SK-N-SH treated with all-trans-retinoic acid at 6 μM for 48 hours (cell line): ENCODE results near the gene KRT7.

ENCODE experiments used
- ATAC-seq: fragments of 200-7000 bp; cut with Tn5 transposase; 3 replicates; pipeline ENCODE4 v1.9.1; 2020; ENCODE audit warnings: mild to moderate bottlenecking, moderate library complexity
- ARNTL ChIP-seq: fragments of 450-650 bp; formaldehyde crosslinking; IDR thresholded peaks from 2 replicates; pipeline ENCODE4 v1.5.0; 2020; ENCODE audit warnings: low read depth, mild to moderate bottlenecking, moderate library complexity, borderline replicate concordance
- BACH2 ChIP-seq: fragments of 250-450 bp; sonication (Bioruptor Pico); IDR thresholded peaks from 2 replicates; pipeline ENCODE4 v1.9.0; 2021; ENCODE audit warnings: mild to moderate bottlenecking, borderline replicate concordance
- CREB5 ChIP-seq: fragments of 250-450 bp; sonication (Bioruptor Pico); IDR thresholded peaks from 2 replicates; pipeline ENCODE4 v1.5.1; 2020; ENCODE audit warnings: low read depth, mild to moderate bottlenecking, moderate library complexity
- CSDC2 ChIP-seq: fragments of 250-450 bp; sonication (Bioruptor Pico); IDR thresholded peaks from 2 replicates; pipeline ENCODE4 v1.5.0; 2020; ENCODE audit warnings: mild to moderate bottlenecking, moderate library complexity
- ESRRG ChIP-seq: fragments of 250-450 bp; sonication (Bioruptor Pico); IDR thresholded peaks from 2 replicates; pipeline ENCODE4 v1.6.1; 2021; ENCODE audit warnings: mild to moderate bottlenecking
- GLIS3 ChIP-seq: fragments of 250-450 bp; sonication (Bioruptor Pico); IDR thresholded peaks from 2 replicates; pipeline ENCODE4 v1.5.0; 2020; ENCODE audit warnings: mild to moderate bottlenecking, moderate library complexity
- ISL1 ChIP-seq: fragments of 250-450 bp; sonication (Bioruptor Pico); IDR thresholded peaks from 2 replicates; pipeline ENCODE4 v2.1.2; 2022; ENCODE audit warnings: mild to moderate bottlenecking, moderate library complexity
- POU6F1 ChIP-seq: fragments of 250-450 bp; sonication (Bioruptor Pico); IDR thresholded peaks from 2 replicates; pipeline ENCODE4 v1.8.0; 2021; ENCODE audit warnings: low read depth, mild to moderate bottlenecking, moderate library complexity, borderline replicate concordance
- PPARA ChIP-seq: fragments of 250-450 bp; sonication (Bioruptor Pico); IDR thresholded peaks from 2 replicates; pipeline ENCODE4 v1.5.0; 2020; ENCODE audit warnings: mild to moderate bottlenecking, borderline replicate concordance
- RARB ChIP-seq: fragments of 250-450 bp; sonication (Bioruptor Pico); IDR thresholded peaks from 2 replicates; pipeline ENCODE4 v1.8.0; 2021; ENCODE audit warnings: mild to moderate bottlenecking, moderate library complexity
- SNAI2 ChIP-seq: fragments of 250-450 bp; sonication (Bioruptor Pico); IDR thresholded peaks from 2 replicates; pipeline ENCODE4 v1.5.0; 2020; ENCODE audit warnings: mild to moderate bottlenecking, moderate library complexity
- TCF4 ChIP-seq: fragments of 250-450 bp; sonication (Bioruptor Pico); IDR thresholded peaks from 2 replicates; pipeline ENCODE4 v1.8.0; 2021; ENCODE audit warnings: mild to moderate bottlenecking, moderate library complexity, borderline replicate concordance
- TSHZ2 ChIP-seq: fragments of 250-450 bp; sonication (Bioruptor Pico); IDR thresholded peaks from 2 replicates; pipeline ENCODE4 v1.5.0; 2020; ENCODE audit warnings: mild to moderate bottlenecking, moderate library complexity
- ZFP3 ChIP-seq: fragments of 250-450 bp; sonication (Bioruptor Pico); IDR thresholded peaks from 2 replicates; pipeline ENCODE4 v1.5.0; 2020; ENCODE audit warnings: mild to moderate bottlenecking, moderate library complexity
- ZFP30 ChIP-seq: fragments of 450-650 bp; formaldehyde crosslinking; IDR thresholded peaks from 2 replicates; pipeline ENCODE4 v1.5.0; 2022; ENCODE audit warnings: mild to moderate bottlenecking, moderate library complexity
- ZNF565 ChIP-seq: fragments of 450-650 bp; formaldehyde crosslinking; conservative IDR thresholded peaks from 2 replicates; pipeline ENCODE4 v1.5.0; 2020; ENCODE audit warnings: low read depth, mild to moderate bottlenecking, moderate library complexity
- ZNF70 ChIP-seq: fragments of 450-650 bp; formaldehyde crosslinking; IDR thresholded peaks from 2 replicates; pipeline ENCODE4 v1.5.0; 2020; ENCODE audit warnings: mild to moderate bottlenecking, moderate library complexity
- ZNF8 ChIP-seq: fragments of 450-650 bp; formaldehyde crosslinking; IDR thresholded peaks from 2 replicates; pipeline ENCODE4 v1.5.0; 2020; ENCODE audit warnings: mild to moderate bottlenecking, moderate library complexity
- TF ChIP-seq, protein P1 (sequence below): fragments of 250-450 bp; sonication (Bioruptor Pico); IDR thresholded peaks from 2 replicates; pipeline ENCODE4 v1.8.0; 2020; ENCODE audit warnings: mild to moderate bottlenecking, moderate library complexity, borderline replicate concordance
- TF ChIP-seq, protein P2 (sequence below): fragments of 250-450 bp; sonication (Bioruptor Pico); IDR thresholded peaks from 2 replicates; pipeline ENCODE4 v1.5.1; 2021; ENCODE audit warnings: mild to moderate bottlenecking, moderate library complexity

Gene KRT7

DNA sequence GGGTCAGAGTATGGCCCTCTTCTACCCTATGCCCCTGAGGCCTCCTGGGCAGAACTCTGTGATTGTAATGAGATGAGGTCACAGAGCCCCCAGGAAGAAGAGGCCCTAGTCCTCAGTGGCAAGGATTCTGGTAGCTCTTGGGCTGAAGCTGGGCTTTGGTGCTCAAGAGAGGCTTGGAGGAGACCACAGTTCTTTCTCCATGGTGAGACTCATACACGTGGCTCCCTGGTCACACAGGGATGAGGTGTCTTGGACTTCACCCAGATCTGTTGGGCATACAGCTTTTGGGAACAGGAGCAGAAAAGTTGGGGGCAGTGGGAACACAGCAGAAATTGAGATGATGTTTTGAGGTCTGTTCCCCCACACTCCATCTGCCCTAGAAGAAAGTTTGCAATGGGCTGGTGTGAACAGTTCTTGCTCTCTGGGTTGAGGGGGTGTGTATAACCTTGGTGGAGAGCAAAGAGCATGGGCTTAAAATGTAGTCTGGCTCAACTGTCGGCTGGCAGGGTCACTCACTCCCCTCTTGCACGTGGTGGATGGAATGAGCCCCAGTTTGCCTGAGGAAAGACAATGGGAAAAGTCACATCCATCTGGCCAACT is 41.6 kb downstream of the KRT7 start, which contains the start of gene KRT86:
Gene KRT86 (plus strand): TSS at position 125 of the 600 bp plus-strand sequence. CDS start 27,272 bp downstream, outside the sequence.
- ATAC-seq = no peak
- TF ChIP-seq ZNF565 (CRISPR knock-in tag) (no peak), CSDC2 (no peak), TCF4 (CRISPR knock-in tag) (no peak), POU6F1 (no peak), ESRRG (CRISPR knock-in tag) (no peak), ZFP3 (no peak), ZNF8 (CRISPR knock-in tag) (no peak), ARNTL (CRISPR knock-in tag) (no peak), ISL1 (CRISPR knock-in tag) (no peak)
- TF ChIP-seq, protein P1, sequence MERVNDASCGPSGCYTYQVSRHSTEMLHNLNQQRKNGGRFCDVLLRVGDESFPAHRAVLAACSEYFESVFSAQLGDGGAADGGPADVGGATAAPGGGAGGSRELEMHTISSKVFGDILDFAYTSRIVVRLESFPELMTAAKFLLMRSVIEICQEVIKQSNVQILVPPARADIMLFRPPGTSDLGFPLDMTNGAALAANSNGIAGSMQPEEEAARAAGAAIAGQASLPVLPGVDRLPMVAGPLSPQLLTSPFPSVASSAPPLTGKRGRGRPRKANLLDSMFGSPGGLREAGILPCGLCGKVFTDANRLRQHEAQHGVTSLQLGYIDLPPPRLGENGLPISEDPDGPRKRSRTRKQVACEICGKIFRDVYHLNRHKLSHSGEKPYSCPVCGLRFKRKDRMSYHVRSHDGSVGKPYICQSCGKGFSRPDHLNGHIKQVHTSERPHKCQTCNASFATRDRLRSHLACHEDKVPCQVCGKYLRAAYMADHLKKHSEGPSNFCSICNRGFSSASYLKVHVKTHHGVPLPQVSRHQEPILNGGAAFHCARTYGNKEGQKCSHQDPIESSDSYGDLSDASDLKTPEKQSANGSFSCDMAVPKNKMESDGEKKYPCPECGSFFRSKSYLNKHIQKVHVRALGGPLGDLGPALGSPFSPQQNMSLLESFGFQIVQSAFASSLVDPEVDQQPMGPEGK (CRISPR knock-in tag) = no peak
- TF ChIP-seq, protein P2, sequence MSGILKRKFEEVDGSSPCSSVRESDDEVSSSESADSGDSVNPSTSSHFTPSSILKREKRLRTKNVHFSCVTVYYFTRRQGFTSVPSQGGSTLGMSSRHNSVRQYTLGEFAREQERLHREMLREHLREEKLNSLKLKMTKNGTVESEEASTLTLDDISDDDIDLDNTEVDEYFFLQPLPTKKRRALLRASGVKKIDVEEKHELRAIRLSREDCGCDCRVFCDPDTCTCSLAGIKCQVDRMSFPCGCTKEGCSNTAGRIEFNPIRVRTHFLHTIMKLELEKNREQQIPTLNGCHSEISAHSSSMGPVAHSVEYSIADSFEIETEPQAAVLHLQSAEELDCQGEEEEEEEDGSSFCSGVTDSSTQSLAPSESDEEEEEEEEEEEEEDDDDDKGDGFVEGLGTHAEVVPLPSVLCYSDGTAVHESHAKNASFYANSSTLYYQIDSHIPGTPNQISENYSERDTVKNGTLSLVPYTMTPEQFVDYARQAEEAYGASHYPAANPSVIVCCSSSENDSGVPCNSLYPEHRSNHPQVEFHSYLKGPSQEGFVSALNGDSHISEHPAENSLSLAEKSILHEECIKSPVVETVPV = no peak

GRCh38 chr12:52275686-52276085 is 42.6 kb downstream of the KRT7 start:
- TF ChIP-seq ARNTL (CRISPR knock-in tag) = no peak
- TF ChIP-seq, protein P1 (CRISPR knock-in tag) = no peak
- no peak for TF ChIP-seq POU6F1
- no peak for TF ChIP-seq BACH2 (CRISPR knock-in tag)
- TF ChIP-seq SNAI2 = no peak
- no peak for TF ChIP-seq GLIS3 (CRISPR knock-in tag)
- TF ChIP-seq ESRRG (CRISPR knock-in tag) = no peak
- TF ChIP-seq ISL1 (CRISPR knock-in tag) = no peak
- no peak for TF ChIP-seq RARB (CRISPR knock-in tag)
- TF ChIP-seq PPARA (CRISPR knock-in tag) = no peak
- no peak for TF ChIP-seq CREB5 (CRISPR knock-in tag)
- no peak for TF ChIP-seq ZNF70 (CRISPR knock-in tag)
- TF ChIP-seq ZFP3 = no peak
- no peak for TF ChIP-seq TSHZ2 (CRISPR knock-in tag)
- no peak for TF ChIP-seq ZFP30 (CRISPR knock-in tag)
- ATAC-seq = no peak
